Transverse colon (tissue), 4 donors: Measurements from ENCODE around the gene TRIM44. TPM values are rescaled to one million over a fixed set of nuclear protein-coding genes. Genes with fewer than 3 reads are reported as not detected.

Experiments used
- DNase-seq: peaks from one replicate; pipeline ENCODE4 v3.0.0-alpha.2; 2019
- H3K27ac ChIP-seq, 4 donors: fragments of 200-600 bp; sonication (generic); 2 replicates each; pipeline ENCODE4 v1.5.1; 2016 to 2018; ENCODE audit warnings: inconsistent platforms in 4 of 4
- H3K27me3 ChIP-seq: fragments of 200-600 bp; sonication (generic); 2 replicates; pipeline ENCODE4 v1.5.1; 2017; ENCODE audit warnings: inconsistent platforms
- H3K36me3 ChIP-seq, 4 donors: fragments of 200-600 bp; sonication (generic); 2 replicates each; pipeline ENCODE4 v1.5.1; 2017 to 2019; ENCODE audit warnings: inconsistent platforms in 4 of 4
- H3K4me1 ChIP-seq, 4 donors: fragments of 200-600 bp; sonication (generic); 2 replicates each; pipeline ENCODE4 v1.5.1; 2017 to 2020; ENCODE audit warnings: inconsistent platforms in 4 of 4
- H3K4me3 ChIP-seq, 4 donors: fragments of 200-600 bp; sonication (generic); 1 replicate in 1 of 4; 2 replicates in 3 of 4; pipeline versions ENCODE4 v1.5.1 to v1.6.1; 2017 to 2019; ENCODE audit warnings: inconsistent platforms in 4 of 4
- H3K9me3 ChIP-seq, 2 donors: fragments of 200-600 bp; sonication (generic); 2 replicates each; pipeline ENCODE4 v1.5.1; 2017 to 2019; ENCODE audit warnings: inconsistent platforms in 2 of 2
- CTCF ChIP-seq, 5 experiments: fragments of 200-600 bp in 3 of 5; fragments of 450-650 bp in 2 of 5; sonication (generic) in 3 of 5; IDR thresholded peaks; 1 replicate in 2 of 5; 2 replicates in 3 of 5; pipeline ENCODE4 v1.5.1; 2016 to 2017; ENCODE audit warnings: antibody characterized with exemption in 5 of 5, inconsistent platforms in 3 of 5, mild to moderate bottlenecking in 2 of 5, moderate library complexity in 1 of 5
- EP300 ChIP-seq: sonication (generic); formaldehyde crosslinking; IDR thresholded peaks from one replicate; pipeline ENCODE4 v1.6.1; 2017; ENCODE audit warnings: antibody characterized with exemption, low read depth
- POLR2A ChIP-seq: fragments of 450-650 bp; IDR thresholded peaks from one replicate; pipeline ENCODE4 v1.6.1; 2016; ENCODE audit warnings: antibody characterized with exemption, mild to moderate bottlenecking, moderate library complexity
- POLR2AphosphoS5 ChIP-seq, 3 donors: sonication (generic); formaldehyde crosslinking; IDR thresholded peaks; one replicate each; pipeline ENCODE4 v1.6.1; 2016; ENCODE audit warnings: antibody characterized with exemption in 3 of 3
- WGBS, 2 donors: methylation state at CpG; one replicate each; pipeline ENCODE4 v1.1.5; 2018; ENCODE audit warnings: low coverage in 1 of 2; 5-methylcytosine and 5-hydroxymethylcytosine counted together
- in situ Hi-C, 4 donors: fragments of 200-750 bp; cut with MboI; loops; one replicate each; pipeline versions ENCODE4 v1.15.0 to v1.15.1; 2017; ENCODE audit warnings: low sequenced_read_pairs in 3 of 4, low pct_ligation_motif_present in 1 of 4, low pct_unique_long_range_greater_than_20kb in 1 of 4
- intact Hi-C: fragments of 100-400 bp; cut with DNase I; formaldehyde crosslinking; loops from one replicate; pipeline ENCODE4 v1.15.1; 2023; ENCODE audit warnings: low total_unique reads
- total RNA-seq, 4 donors: library from RNA; depleted of rRNA; stranded (reverse); fragments of >200 nt; gene quantifications; one replicate each; pipeline ENCODE4 v1.1.0, GENCODE V29; 2016

TRIM44 gene
- total RNA-seq, 4 donors from 2014 or later = 17.9 to 93.9 (median 37.5) TPM

DNA sequence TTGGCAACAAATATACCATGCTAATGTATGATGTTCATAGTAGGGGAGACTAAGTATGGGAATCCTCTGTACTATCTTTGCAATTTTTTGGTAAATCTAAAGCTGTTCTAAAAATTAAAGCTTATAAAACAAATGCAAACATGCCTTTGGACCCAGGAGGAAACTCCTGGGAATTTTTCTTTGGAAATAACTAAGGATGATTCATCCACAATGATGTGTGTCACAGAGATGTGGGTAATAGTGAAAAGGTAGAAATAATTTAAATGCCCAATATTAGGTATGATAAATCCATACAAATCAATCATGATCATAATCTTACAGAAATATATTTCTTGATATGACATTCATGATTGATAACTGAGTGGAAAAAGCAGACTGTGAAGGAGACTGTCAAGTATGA, 135.8 kb downstream of the TRIM44 start:
- H3K27ac ChIP-seq = no peak overlapping the region
- in situ Hi-C loops = no loop called here

DNA sequence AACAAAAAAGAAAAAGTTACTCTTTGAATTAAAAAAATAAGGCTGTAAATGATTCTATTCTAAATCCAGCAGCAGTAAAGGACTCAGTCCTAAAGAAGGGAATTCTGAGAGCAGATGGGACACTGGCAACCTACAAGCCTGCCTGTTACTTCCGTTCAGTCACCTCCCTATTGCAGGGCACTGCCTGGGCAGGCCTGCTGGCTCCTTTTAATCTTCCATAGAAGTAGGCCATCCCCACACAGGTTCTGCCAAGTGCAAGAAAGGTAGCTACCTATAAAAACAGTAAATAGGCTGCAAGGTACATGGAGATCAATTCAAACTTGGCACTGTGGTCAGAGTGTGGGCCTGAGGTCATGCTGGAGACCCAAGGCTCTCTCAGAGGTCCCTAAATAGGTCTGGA, 136.4 kb downstream of the TRIM44 start:
- Histone ChIP-seq H3K27me3 (no peaks in the 10 kb centered on the region), H3K9me3 (no peaks in the 10 kb centered on the region), H3K27ac (no peak overlapping the region), H3K36me3 (no peaks in the 10 kb centered on the region), H3K4me3 (no peak overlapping the region), H3K4me1 (no peaks in the 10 kb centered on the region)
- DNase-seq = no peak
- in situ Hi-C loops = no loop called here
- TF ChIP-seq EP300 (no peak), POLR2A (no peak), CTCF (IDR thresholded peaks at IDR 0.05) (no peak), POLR2AphosphoS5 (IDR thresholded peaks at IDR 0.05) (no peak)
- 95 to 100% methylated on average over 1 of the region's 1 CpG for WGBS, 2 donors
- intact Hi-C loops = no loop called here

More for the DNA sequence above, 135.8 kb downstream of the TRIM44 start:
- no peaks in the 10 kb centered on the region for H3K36me3 ChIP-seq
- no peak for TF ChIP-seq POLR2A
- no peak for TF ChIP-seq POLR2AphosphoS5 (IDR thresholded peaks at IDR 0.05)
- no peak for TF ChIP-seq EP300
- TF ChIP-seq CTCF (IDR thresholded peaks at IDR 0.05) = no peak
- no peaks in the 10 kb centered on the region for H3K9me3 ChIP-seq
- H3K27me3 ChIP-seq = no peaks in the 10 kb centered on the region
- H3K4me3 ChIP-seq = no peak overlapping the region
- no peak for DNase-seq
- intact Hi-C loops = no loop called here
- no peaks in the 10 kb centered on the region for H3K4me1 ChIP-seq

DNA sequence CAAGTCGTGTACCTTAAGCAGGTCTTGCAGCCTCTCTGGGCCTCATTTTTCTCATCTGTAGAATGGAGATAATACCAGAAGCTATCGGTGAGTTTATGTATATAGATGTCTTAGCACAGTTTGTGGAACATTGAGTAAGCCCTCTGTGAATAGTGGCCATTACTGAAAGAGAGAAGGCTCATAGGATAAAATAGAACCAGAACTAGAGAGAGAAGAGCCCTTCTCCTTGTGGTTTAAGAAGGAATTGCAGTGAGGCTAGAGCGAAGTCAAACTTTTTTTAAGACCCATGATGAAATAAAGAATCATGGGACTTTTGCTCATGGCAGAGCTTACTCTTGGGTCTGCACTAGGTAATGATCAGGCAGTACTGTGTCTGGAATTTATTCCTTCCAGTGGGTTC, 137.1 kb downstream of the TRIM44 start:
- no peaks in the 10 kb centered on the region for H3K36me3 ChIP-seq
- intact Hi-C loops = no loop called here
- DNase-seq = no peak
- H3K27me3 ChIP-seq = no peaks in the 10 kb centered on the region
- TF ChIP-seq POLR2A (no peak), CTCF (IDR thresholded peaks at IDR 0.05) (no peak), POLR2AphosphoS5 (IDR thresholded peaks at IDR 0.05) (no peak), EP300 (no peak)
- H3K9me3 ChIP-seq = no peaks in the 10 kb centered on the region
- no peaks in the 10 kb centered on the region for H3K4me1 ChIP-seq
- WGBS, 2 donors = 94 to 99% methylated on average over 2 to 3 of the region's 3 CpGs
- no peak overlapping the region for H3K4me3 ChIP-seq
- H3K27ac ChIP-seq = no peak overlapping the region
- in situ Hi-C loops = loop anchor here in 3 of 4 donors (25.0 kb wide), 2 partner anchors 187 to 463 kb away; partner anchors contain the start of gene FJX1 (in 1 of the 3)

DNA sequence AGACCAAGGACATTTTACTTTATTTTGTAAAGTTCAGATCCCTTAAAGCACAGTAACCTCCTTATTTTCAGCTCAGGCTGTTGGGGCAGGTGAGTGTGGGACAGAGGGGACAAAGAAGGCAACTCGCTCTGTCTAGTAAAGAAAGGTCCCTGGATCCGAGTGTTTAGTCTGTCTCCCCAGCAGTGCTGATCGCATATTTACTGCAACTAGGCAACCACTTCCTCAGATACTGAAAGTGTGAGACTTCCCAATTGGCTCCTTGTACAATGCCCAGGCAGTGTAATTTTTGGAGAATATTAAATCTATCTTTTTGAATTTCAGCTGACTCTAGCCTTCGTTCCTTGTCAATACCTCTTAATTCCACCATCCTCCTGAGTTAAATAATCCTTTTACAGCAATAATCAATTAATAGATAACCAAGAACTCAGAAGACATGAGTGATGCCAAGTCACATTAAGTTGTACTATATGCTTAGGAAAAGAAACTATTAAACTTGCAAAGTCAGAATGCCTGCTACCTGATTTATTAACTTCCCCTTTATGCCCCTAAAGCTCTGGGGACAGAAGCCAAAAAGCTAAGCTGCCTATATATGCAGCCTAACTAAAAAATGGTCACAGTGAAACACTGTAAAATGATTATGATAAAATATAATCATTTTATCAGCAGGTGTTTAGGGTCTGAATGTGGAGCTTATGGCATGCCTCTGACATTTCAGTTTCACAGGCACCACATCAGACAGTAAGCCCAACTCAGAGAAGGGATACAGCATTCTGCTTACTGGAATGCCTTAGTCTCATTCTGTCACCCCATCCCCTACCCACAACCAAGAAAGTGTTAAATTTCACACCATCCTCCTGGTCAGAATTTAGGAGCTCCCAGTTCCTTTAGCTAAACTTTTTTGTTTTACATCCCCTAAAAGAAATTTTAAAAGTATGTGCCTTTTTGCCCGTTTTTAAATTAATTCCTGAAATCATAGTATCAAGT, 138.7 kb downstream of the TRIM44 start:
- in situ Hi-C loops (loop anchor here in 3 of 4 donors (25.0 kb wide), 2 partner anchors 189 to 461 kb away; partner anchors contain the start of gene FJX1 (in 1 of the 3)), intact Hi-C loops (no loop called here)
- DNase-seq = no peak
- no peaks in the 10 kb centered on the region for H3K27me3 ChIP-seq
- 69 to 89% methylated on average over 5 of the region's 5 CpGs for WGBS, 2 donors
- TF ChIP-seq EP300 (no peak), CTCF (IDR thresholded peaks at IDR 0.05) (no peak), POLR2A (no peak), POLR2AphosphoS5 (IDR thresholded peaks at IDR 0.05) (no peak)
- H3K4me3 ChIP-seq = no peak overlapping the region
- no peak overlapping the region for H3K27ac ChIP-seq
- no peaks in the 10 kb centered on the region for H3K9me3 ChIP-seq
- H3K4me1 ChIP-seq = no peaks in the 10 kb centered on the region
- H3K36me3 ChIP-seq = no peaks in the 10 kb centered on the region
